PC-3 (cell line): ENCODE data around the gene OR13A1. TPM values are rescaled to one million over a fixed set of nuclear protein-coding genes. Genes with fewer than 3 reads are reported as not detected.
"Not testable (repeated sequence)": the region's sequence is repeated elsewhere in the genome, so short reads cannot be mapped to it uniquely, and the experiment has no call there.

ENCODE experiments used
- ATAC-seq: fragments of 200-7000 bp; cut with Tn5 transposase; 2 replicates; pipeline ENCODE4 v1.9.1; 2020; ENCODE audit warnings: mild to moderate bottlenecking, moderate library complexity
- BruUV-seq: library from RNA; stranded (reverse); fragments of 400-500 nt; replicated peaks from 2 replicates; lab custom pipeline; 2021; lab: Mats Ljungman, UMichigan
- CTCF ChIA-PET: fragments of 300-600 bp; sonication (Branson Sonifier 250); formaldehyde crosslinking; loops from one replicate; lab custom pipeline; 2022; ENCODE audit warnings: antibody characterized with exemption; lab: Charles Lee
- POLR2A ChIA-PET: fragments of 300-600 bp; sonication (Branson Sonifier 250); formaldehyde crosslinking; loops from one replicate; lab custom pipeline; 2022; ENCODE audit warnings: antibody characterized with exemption; ENCODE audit not compliant: unreplicated experiment; lab: Charles Lee
- DNase-seq: peaks from one replicate; pipeline ENCODE4 v3.0.0-alpha.2; 2015
- H2AFZ ChIP-seq: fragments of 300-600 bp; sonication (generic); 2 replicates; pipeline ENCODE4 v1.6.0; 2016; ENCODE audit warnings: antibody characterized with exemption, low read length
- H3F3A ChIP-seq: fragments of 300-600 bp; sonication (generic); one replicate; pipeline ENCODE4 v1.6.0; 2017; ENCODE audit warnings: antibody characterized with exemption, low read length, control low read depth, mild to moderate bottlenecking; ENCODE audit not compliant: unreplicated experiment
- H3K27ac ChIP-seq: fragments of 300-600 bp; sonication (generic); 2 replicates; pipeline ENCODE4 v1.5.1; 2016; ENCODE audit warnings: mild to moderate bottlenecking, low read length
- H3K27me3 ChIP-seq: fragments of 300-600 bp; sonication (generic); 2 replicates; pipeline ENCODE4 v1.6.1; 2016; ENCODE audit warnings: low read length, mixed read lengths
- H3K36me3 ChIP-seq: fragments of 300-600 bp; sonication (generic); 2 replicates; pipeline ENCODE4 v1.6.1; 2016; ENCODE audit warnings: low read depth, mixed run types, low read length, mixed read lengths
- H3K4me1 ChIP-seq: fragments of 300-600 bp; sonication (generic); 2 replicates; pipeline ENCODE4 v1.5.1; 2016; ENCODE audit warnings: low read length; ENCODE audit not compliant: insufficient read depth
- H3K4me2 ChIP-seq: fragments of 300-600 bp; sonication (generic); 2 replicates; pipeline ENCODE4 v1.6.0; 2016; ENCODE audit warnings: low read length
- H3K4me3 ChIP-seq: fragments of 300-600 bp; sonication (generic); 2 replicates; pipeline ENCODE4 v1.5.1; 2016; ENCODE audit warnings: mild to moderate bottlenecking, low read length, mixed read lengths
- H3K79me2 ChIP-seq: fragments of 300-600 bp; sonication (generic); 2 replicates; pipeline ENCODE4 v1.6.1; 2017; ENCODE audit warnings: low read length, mixed read lengths
- H3K9ac ChIP-seq: fragments of 300-600 bp; sonication (generic); 2 replicates; pipeline ENCODE4 v1.6.0; 2016; ENCODE audit warnings: mild to moderate bottlenecking, low read length
- H3K9me2 ChIP-seq: fragments of 300-600 bp; sonication (generic); replicated peaks from 2 replicates; pipeline ENCODE4 v1.6.1; 2016; ENCODE audit warnings: mixed run types, low read length, mixed read lengths
- H3K9me3 ChIP-seq: fragments of 300-600 bp; sonication (generic); 2 replicates; pipeline ENCODE4 v1.6.1; 2016; ENCODE audit warnings: low read length, mixed read lengths
- H4K20me1 ChIP-seq: fragments of 300-600 bp; sonication (generic); 2 replicates; pipeline ENCODE4 v1.6.1; 2016; ENCODE audit warnings: low read length, mixed read lengths
- CTCF ChIP-seq: fragments of 300-600 bp; sonication (generic); conservative IDR thresholded peaks from 2 replicates; pipeline ENCODE4 v1.5.1; 2017; ENCODE audit warnings: antibody characterized with exemption, low read depth, mild to moderate bottlenecking, low read length
- EZH2 ChIP-seq: fragments of 300-600 bp; sonication (generic); IDR thresholded peaks from one replicate; pipeline ENCODE4 v1.6.1; 2017; ENCODE audit warnings: antibody characterized with exemption, mild to moderate bottlenecking, low read length; ENCODE audit not compliant: unreplicated experiment
- EZH2phosphoT487 ChIP-seq: fragments of 300-600 bp; sonication (generic); IDR thresholded peaks from 2 replicates; pipeline ENCODE4 v1.6.1; 2018; ENCODE audit warnings: mild to moderate bottlenecking, antibody characterized with exemption, low read length, borderline replicate concordance
- intact Hi-C: fragments of 100-400 bp; cut with micrococcal nuclease; formaldehyde crosslinking; loops from 2 replicates; pipeline ENCODE4 v1.9.0; 2023
- total RNA-seq: library from RNA; depleted of rRNA; stranded (reverse); fragments of >200 nt; gene quantifications from 2 replicates; pipeline ENCODE4 v1.2.3, GENCODE V29; 2014

The OR13A1 gene
- total RNA-seq, 1 experiment from 2014 or later, result 0.04 TPM

DNA sequence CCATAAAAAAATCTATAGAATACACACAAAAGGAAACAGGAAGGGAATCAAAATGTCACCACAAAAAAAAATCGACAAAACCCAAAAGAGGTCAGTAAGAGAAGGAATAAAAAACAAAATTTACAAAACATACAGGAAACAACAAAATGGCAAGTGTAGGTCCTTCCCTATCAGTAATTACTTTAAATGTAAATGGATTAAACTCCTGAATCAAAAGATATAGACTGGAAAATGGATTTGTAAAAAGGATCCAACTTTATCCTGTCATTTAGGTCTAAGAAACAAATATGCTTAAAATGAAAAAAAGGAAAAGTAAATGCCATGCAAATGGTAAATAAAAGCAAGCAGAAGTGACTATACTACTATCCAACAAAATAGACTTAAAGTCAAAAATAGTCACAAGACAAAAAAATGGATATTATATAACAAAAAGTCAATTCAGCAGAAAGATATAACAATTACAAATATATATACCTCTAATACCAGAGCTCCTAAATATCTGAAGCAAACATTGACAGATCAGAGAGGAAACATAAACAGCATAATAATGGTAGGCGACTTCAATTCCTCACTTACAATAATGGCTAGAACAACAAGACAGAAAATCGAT, 2.0 kb downstream of the OR13A1 start:
- Histone ChIP-seq H3K9me3 (no peaks in the 10 kb centered on the region), H3K4me2 (no peak overlapping the region), H3F3A (no peaks in the 10 kb centered on the region), H3K79me2 (no peaks in the 10 kb centered on the region), H3K36me3 (no peaks in the 10 kb centered on the region), H3K27ac (no peak overlapping the region), H3K4me3 (no peak overlapping the region), H3K9me2 (no peaks in the 10 kb centered on the region), H3K4me1 (no peaks in the 10 kb centered on the region), H3K27me3 (peaks cover 31% of the 10 kb centered on the region; the same call in 1 of the 2 replicates), H2AFZ (no peak overlapping the region), H4K20me1 (no peaks in the 10 kb centered on the region), H3K9ac (no peak overlapping the region)
- TF ChIP-seq CTCF, result no peak
- TF ChIP-seq EZH2phosphoT487, result no peak
- BruUV-seq, result no TSS peak
- ChIA-PET POLR2A (no interaction called here), CTCF (no interaction called here)
- DNase-seq, result no peak
- ATAC-seq, result no peak
- intact Hi-C loops, result no loop called here

DNA sequence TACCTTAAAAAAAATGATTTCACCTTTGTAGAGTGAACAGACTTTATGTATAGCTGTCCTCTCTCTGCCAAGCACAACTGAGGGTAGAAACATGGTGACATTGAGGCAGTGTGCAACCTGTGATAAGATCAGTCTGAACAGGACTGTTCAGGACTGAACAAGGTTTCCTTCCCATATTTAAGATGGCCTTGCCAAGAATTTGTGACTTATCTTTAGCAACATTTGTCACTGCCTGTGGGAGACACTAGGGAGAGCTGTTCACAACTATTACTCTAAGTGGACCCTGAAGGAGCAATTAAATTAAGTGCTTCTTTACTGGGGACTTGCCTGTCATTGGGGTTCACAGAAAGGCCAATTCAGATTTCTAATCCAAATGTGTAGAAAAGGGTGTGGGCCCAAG, 6.7 kb downstream of the OR13A1 start:
- intact Hi-C loops, result no loop called here
- peaks cover 42% of the 10 kb centered on the region; the same call in 1 of the 2 replicates for H3K27me3 ChIP-seq
- H3K79me2 ChIP-seq, result no peaks in the 10 kb centered on the region
- H4K20me1 ChIP-seq, result no peaks in the 10 kb centered on the region
- H3K4me3 ChIP-seq, result no peak overlapping the region
- ChIA-PET POLR2A (no interaction called here), CTCF (interaction anchor here (0.6 kb wide), 2 partner anchors 12 to 132 kb away, joined by 3 read pairs; no protein-coding TSS in a partner anchor)
- no peaks in the 10 kb centered on the region for H3F3A ChIP-seq
- H3K4me1 ChIP-seq, result no peaks in the 10 kb centered on the region
- peak; percentile 18; the same call in 1 of the 2 replicates for ATAC-seq
- no peak overlapping the region for H2AFZ ChIP-seq
- no peaks in the 10 kb centered on the region for H3K9me3 ChIP-seq
- no peak overlapping the region for H3K27ac ChIP-seq
- H3K4me2 ChIP-seq, result no peak overlapping the region
- peak; percentile 50 for DNase-seq
- no peak overlapping the region for H3K9ac ChIP-seq
- BruUV-seq, result no TSS peak
- TF ChIP-seq CTCF (peak; percentile 57; the same call in 1 of the 2 replicates), EZH2 (no peak), EZH2phosphoT487 (no peak)
- no peaks in the 10 kb centered on the region for H3K9me2 ChIP-seq
- no peaks in the 10 kb centered on the region for H3K36me3 ChIP-seq

GRCh38 chr10:45302573-45302972, 12.8 kb downstream of the OR13A1 start:
- POLR2A ChIA-PET, result no interaction called here
- H3K4me1 ChIP-seq, result no peaks in the 10 kb centered on the region
- no peak for ATAC-seq

DNA sequence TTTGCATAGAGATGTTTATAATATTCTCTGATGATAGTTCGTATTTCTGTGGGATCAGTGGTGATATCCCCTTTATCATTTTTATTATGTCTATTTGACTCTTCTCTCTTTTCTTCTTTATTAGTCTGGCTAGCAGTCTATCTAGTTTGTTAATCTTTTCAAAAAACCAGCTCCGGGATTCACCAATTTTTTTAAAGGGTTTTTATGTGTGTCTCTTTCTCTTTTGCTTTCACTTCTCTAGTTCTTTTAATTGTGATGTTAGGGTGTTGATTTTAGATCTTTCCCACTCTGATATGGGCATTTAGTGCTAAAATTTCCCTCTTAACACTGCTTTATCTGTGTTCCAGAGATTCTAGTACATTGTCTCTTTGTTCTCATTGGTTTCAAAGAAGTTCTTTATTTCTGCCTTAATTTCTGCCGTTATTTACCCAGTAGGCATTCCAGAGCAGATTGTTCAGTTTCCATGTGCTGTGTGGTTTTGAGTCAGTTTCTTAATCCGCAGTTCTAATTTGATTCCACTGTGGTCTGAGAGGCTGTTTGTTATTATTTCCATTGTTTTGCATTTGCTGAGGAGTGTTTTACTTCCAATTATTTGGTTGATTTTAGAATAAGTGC, 17.0 kb downstream of the OR13A1 start:
- intact Hi-C loops, result not testable (repeated sequence)

More at GRCh38 chr10:45302573-45302972, 12.8 kb downstream of the OR13A1 start:
- H2AFZ ChIP-seq, result no peak overlapping the region
- intact Hi-C loops, result no loop called here
- peaks cover 66% of the 10 kb centered on the region for H3K27me3 ChIP-seq
- no peak overlapping the region for H3K4me3 ChIP-seq
- no peaks in the 10 kb centered on the region for H4K20me1 ChIP-seq
- TF ChIP-seq EZH2, result no peak
- H3K27ac ChIP-seq, result no peak overlapping the region
- CTCF ChIA-PET, result no interaction called here
- BruUV-seq, result no TSS peak
- no peaks in the 10 kb centered on the region for H3K9me3 ChIP-seq
- H3K4me2 ChIP-seq, result no peak overlapping the region
- H3F3A ChIP-seq, result no peaks in the 10 kb centered on the region
- H3K9ac ChIP-seq, result no peak overlapping the region
- no peaks in the 10 kb centered on the region for H3K79me2 ChIP-seq
- DNase-seq, result peak; percentile 15
- no peaks in the 10 kb centered on the region for H3K36me3 ChIP-seq
- no peaks in the 10 kb centered on the region for H3K9me2 ChIP-seq

More for the DNA sequence above, 17.0 kb downstream of the OR13A1 start:
- H2AFZ ChIP-seq, H3F3A ChIP-seq, H4K20me1 ChIP-seq, H3K27ac ChIP-seq, CTCF ChIA-PET, H3K9me2 ChIP-seq, ATAC-seq, H3K79me2 ChIP-seq, H3K4me3 ChIP-seq, H3K36me3 ChIP-seq, DNase-seq, BruUV-seq, H3K9ac ChIP-seq, POLR2A ChIA-PET, H3K4me1 ChIP-seq, H3K9me3 ChIP-seq: not testable (repeated sequence)
- H3K27me3 ChIP-seq, result peaks cover 60% of the 10 kb centered on the region
- 0 out of 2 replicates have a peak overlapping the region, but pooled peaks have one; percentile 10 for H3K4me2 ChIP-seq
